CD1c-positive myeloid dendritic cell (primary cell): ENCODE data around the gene PRPF19.

ENCODE experiments used
- DNase-seq: peaks from one replicate; pipeline ENCODE4 v3.0.0-alpha.2; 2016; ENCODE audit errors: extremely low spot score

PRPF19 gene

GRCh38 chr11:60858731-60859464 lies 47.5 kb downstream of the PRPF19 start:
- DNase-seq, result peak; percentile 12

- no peak for DNase-seq
Observed at GRCh38 chr11:60858236-60858635, 48.1 kb downstream of the PRPF19 start.

- DNase-seq, result peak; percentile 20
Observed at GRCh38 chr11:60857378-60858232, 48.8 kb downstream of the PRPF19 start.

DNA sequence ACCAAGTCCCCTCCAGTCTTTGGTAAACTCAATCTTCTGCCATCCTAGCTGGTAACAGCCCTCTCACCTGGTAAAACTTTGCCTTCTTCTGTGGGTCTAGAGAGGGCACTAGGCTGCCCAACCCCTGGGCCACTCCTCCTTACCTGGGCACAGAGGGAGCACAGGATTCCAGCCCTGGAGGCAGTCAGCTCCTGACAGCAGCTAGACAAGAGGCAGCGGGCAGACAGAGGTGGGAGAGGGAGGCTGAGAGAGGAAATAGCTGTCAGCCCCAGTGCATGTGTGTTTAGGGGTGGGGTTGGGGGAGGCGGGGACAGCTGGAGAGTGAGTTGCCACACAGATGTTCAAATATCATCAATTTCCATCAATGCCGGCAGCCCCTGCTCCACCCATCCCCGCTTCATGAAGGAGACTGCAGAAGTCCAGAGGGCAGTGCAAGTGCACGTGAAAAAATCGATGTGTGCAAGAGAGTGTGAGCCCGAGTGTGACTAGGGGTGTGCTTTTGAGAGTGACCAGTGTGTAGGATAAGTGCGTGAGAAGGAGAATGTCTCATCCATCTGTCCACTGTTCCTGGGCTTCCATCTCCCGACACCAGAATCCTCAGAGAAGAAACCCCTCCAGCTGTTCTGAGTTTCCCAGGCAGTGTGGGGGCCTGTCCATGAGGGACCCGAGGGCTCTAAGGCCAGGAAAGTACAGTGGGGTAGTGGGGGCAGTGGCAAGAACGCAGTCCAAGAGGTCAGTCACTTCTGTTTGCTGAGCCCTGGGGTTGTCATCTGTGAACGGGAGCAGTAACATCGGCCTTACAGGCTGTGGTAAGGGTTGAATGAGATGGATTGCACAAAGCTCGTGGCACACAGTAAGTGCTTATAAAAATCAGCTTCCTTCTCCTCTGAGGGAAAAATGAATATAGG lies 50.4 kb downstream of the PRPF19 start, which contains the start of gene PTGDR2:
Gene PTGDR2 (minus strand): TSS at position 225 of the 908 bp plus-strand sequence. CDS start 2,228 bp downstream, outside the sequence.
- no peak for DNase-seq

DNA sequence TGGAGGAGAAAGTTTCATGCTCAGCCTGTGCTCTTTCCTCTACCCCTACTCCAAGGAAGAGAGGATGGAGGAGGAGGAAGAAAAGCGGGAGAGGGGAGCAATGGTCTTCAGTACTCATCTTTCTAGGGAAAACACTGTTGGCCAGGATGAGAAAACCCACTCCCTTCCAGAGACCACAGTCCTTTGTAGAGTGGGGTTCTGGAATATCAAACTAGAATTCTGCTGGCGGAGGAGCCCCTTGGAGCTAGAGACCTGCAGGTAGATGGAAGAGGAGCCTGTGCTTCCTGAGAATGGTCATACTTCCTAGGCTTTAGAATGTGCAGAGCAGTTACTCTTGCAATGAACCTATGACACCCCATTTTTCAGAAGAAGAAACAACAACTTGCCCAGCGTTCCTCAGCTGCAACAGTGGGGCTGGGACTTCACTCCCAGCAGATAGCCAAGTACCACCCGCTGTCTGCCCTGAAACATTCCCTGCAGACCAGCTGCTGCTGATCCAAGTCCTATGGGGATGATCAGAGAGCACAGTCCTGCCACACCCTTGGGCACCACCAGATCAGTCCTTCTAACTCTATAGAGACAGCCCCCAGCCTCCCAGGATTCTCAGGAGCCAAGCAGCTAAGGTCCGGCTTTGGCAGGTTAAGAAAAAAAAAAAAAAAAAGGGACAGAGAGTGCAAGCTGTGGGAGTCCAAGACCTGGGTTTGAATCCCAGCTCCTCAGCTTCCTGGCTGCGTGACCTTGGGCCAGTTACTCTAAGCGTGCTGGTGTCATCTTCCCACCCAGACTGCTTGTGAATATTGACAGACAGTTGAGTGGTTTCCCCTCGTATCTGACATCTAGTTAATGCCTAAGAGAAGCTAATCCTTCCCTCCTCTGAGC lies 51.3 kb downstream of the PRPF19 start:
- no peak for DNase-seq

DNA sequence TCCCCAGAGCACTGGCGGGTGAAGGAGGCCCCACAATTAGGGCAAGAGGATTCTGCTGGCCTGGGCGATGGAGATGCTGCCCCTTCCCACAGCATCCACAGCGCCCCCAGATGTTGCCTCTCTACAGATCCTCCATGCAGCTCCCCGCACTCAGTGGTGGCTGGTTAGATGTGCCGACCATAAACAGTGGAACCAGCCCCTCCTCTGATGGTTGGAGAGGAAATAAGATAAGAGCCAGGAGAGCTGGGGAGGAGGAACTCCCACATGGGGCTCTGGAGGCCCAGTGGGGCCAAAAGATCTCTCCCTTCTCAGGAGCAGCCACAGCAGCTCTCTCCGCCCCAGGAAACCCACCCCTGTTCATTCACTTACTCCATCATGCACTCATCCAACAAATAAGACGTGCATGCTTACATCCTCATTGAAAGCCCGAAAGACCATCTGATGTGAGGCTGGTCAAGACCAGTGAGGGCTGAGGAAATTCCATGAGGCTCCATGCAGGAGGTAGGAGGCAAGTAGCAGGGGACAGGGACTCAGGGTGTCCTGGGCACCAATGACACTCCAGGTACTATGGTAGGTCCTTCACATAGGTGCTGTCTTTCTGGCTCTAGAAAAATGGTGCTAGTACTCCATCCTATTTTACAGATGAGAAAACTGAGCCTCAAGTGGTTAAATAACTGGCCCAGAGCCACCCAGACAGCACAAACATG lies 52.1 kb downstream of the PRPF19 start:
- no peak for DNase-seq

GRCh38 chr11:60852982-60853950 lies 53.1 kb downstream of the PRPF19 start:
- DNase-seq, result no peak

DNA sequence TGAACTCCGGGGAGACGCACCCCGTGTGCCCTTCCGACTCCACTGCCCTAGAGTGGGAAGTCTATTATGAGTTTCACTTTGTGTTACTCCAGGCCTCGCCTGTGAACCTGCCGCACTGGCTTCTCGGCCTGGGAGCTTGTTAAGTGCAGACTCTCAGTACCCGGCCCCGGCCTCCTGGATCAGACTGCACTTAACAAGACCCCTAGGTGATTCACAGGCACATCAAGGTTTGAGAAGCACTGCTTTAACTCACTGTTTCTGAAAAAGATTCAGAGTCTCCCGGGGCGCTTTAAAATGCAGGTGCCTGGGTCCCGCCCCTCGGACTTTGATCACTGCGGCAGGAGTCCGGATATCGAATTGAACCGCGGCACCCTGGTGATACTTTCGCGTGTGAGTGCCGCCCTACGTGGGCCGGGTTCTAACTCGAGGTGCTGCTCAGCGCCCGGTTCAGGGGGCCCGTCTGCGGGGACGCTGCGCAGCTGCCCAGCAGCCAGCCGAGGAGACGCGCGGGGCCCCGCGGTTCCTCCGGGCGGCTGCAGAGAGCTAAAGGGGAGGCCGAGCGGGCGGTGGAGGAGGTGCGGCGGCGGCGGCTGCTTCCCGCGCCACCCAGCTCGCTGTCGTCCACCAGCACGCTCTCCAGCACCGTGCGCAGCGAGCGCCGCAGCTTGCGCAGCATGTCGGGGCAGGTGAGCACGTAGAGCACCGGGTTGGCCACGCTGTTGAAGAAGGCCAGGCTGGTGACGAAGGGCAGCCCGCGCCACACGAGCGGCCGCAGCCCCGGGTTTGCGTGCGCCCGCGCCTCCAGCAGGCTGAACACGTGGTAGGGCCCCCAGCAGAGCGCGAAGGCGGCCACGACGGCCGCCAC lies 54.0 kb downstream of the PRPF19 start:
- DNase-seq, result no peak

GRCh38 chr11:60851327-60852104 lies 54.9 kb downstream of the PRPF19 start:
- DNase-seq, result no peak

GRCh38 chr11:60849641-60850520 lies 56.5 kb downstream of the PRPF19 start:
- no peak for DNase-seq

- no peak for DNase-seq
Observed at GRCh38 chr11:60848714-60849151, 57.7 kb downstream of the PRPF19 start.

DNA sequence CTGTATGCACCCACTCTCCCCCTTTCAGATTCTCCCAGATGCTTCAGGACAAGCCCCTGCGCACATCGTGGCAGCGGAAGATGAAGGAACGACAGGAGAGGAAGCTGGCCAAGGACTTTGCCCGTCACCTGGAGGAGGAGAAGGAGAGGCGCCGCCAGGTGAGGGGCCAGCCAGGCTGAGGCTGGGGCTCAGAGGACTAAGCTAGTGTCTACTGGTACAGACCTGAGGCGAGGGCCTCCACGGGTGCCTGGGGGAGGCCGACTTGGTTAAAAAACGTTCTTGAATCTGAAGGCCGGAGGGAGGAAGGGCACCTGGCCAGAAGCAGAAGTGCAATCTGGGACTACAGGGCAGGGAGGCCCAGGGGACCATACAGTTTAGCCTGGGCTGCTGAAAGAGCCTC lies 58.5 kb downstream of the PRPF19 start:
- no peak for DNase-seq

DNA sequence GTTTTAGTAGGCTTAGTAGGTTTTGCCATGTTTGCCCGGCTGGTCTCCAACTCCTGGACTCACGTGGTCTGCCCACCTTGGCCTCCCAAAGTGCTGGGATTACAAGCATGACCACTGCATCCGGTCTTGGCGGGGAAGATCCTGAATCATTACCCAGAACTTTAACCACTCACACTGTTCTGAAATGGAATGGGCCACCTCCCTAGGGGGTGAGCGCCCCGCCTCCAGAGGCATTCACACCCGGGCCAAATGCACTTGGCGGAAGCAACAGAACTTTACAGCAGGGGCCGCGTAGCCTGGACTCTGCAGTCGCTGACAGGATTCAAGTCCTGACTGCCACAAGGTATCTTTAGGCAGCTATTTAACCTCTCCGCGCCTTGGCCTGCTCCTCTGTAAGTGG lies 59.1 kb downstream of the PRPF19 start:
- no peak for DNase-seq

DNA sequence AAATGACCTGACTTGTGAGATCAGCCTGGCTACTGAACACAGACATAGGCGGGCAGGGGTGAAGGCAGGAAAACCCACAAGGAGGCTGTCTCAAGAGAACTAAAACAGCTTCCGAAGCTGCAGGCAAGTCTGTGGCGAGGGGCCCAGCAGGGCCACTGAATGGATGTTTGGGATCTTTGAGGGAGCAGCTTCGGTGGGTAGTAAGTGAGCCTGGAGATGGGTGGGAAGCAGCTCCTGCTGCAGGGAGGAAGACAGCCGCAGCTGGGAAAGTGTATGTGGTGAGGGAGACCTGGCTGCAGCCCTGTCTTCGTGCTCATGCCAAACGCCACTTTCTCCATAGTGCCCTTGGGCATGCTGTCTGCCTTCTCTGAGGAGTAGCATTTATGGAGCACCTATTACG lies 61.0 kb downstream of the PRPF19 start:
- DNase-seq, result no peak

GRCh38 chr11:60844870-60845221 lies 61.5 kb downstream of the PRPF19 start:
- DNase-seq, result no peak
